ENCODE results near the gene TFPI.
A peak's percentile ranks its signal among the peaks of the same experiment; 100 is the strongest.

The TFPI gene

GRCh38 chr2:187586011-187586641 is 31.9 kb upstream of the TFPI start:
- H3K27me3 ChIP-seq (replicated peaks): no peaks in the 10 kb centered on the region
- no peak overlapping the region for H3K4me3 ChIP-seq (ENCODE audit: low read depth, low read length)
- no peak for TF ChIP-seq CTCF (IDR thresholded peaks at IDR 0.05; ENCODE audit: low read depth, low read length, missing control alignments)
- peak; percentile 34 for DNase-seq
- peak overlapping the region; percentile 49 for H3K27ac ChIP-seq
- in situ Hi-C loops (cut with HindIII; ENCODE audit: low pct_ligation_motif_present, low sequenced_read_pairs): loop anchor here (10.0 kb wide), 1 partner anchor 259 kb away; no protein-coding TSS in a partner anchor
- H3K36me3 ChIP-seq (replicated peaks): no peaks in the 10 kb centered on the region

GRCh38 chr2:187581125-187581896 is 27.1 kb upstream of the TFPI start:
- peak; percentile 45 for DNase-seq
- Histone ChIP-seq H3K27ac (peak overlapping the region; percentile 67), H3K36me3 (replicated peaks) (no peaks in the 10 kb centered on the region), H3K4me3 (ENCODE audit: low read depth, low read length) (no peak overlapping the region), H3K27me3 (replicated peaks) (no peaks in the 10 kb centered on the region)
- in situ Hi-C loops (cut with HindIII; ENCODE audit: low pct_ligation_motif_present, low sequenced_read_pairs): loop anchor here (10.0 kb wide), 1 partner anchor 263 kb away; no protein-coding TSS in a partner anchor
- peak; percentile 57 for TF ChIP-seq CTCF (IDR thresholded peaks at IDR 0.05; ENCODE audit: low read depth, low read length, missing control alignments)

GRCh38 chr2:187580462-187581124 is 26.4 kb upstream of the TFPI start:
- no peak for TF ChIP-seq CTCF (IDR thresholded peaks at IDR 0.05; ENCODE audit: low read depth, low read length, missing control alignments)
- H3K27me3 ChIP-seq (replicated peaks): no peaks in the 10 kb centered on the region
- in situ Hi-C loops (cut with HindIII; ENCODE audit: low pct_ligation_motif_present, low sequenced_read_pairs): loop anchor here (10.0 kb wide), 1 partner anchor 264 kb away; no protein-coding TSS in a partner anchor
- DNase-seq: no peak
- H3K4me3 ChIP-seq (ENCODE audit: low read depth, low read length): peak overlapping the region; percentile 20
- peak overlapping the region; percentile 67 for H3K27ac ChIP-seq
- H3K36me3 ChIP-seq (replicated peaks): no peaks in the 10 kb centered on the region

- Histone ChIP-seq H3K27me3 (replicated peaks) (no peaks in the 10 kb centered on the region), H3K27ac (no peak overlapping the region), H3K36me3 (replicated peaks) (no peaks in the 10 kb centered on the region), H3K4me3 (ENCODE audit: low read depth, low read length) (no peak overlapping the region)
- no peak for DNase-seq
- in situ Hi-C loops (cut with HindIII; ENCODE audit: low pct_ligation_motif_present, low sequenced_read_pairs): no loop called here
- peak; percentile 37 for TF ChIP-seq CTCF (IDR thresholded peaks at IDR 0.05; ENCODE audit: low read depth, low read length, missing control alignments)
Observed at GRCh38 chr2:187577310-187577709, 23.1 kb upstream of the TFPI start.

GRCh38 chr2:187576906-187577305 is 22.7 kb upstream of the TFPI start:
- in situ Hi-C loops (cut with HindIII; ENCODE audit: low pct_ligation_motif_present, low sequenced_read_pairs): no loop called here
- Histone ChIP-seq H3K36me3 (replicated peaks) (no peaks in the 10 kb centered on the region), H3K27ac (no peak overlapping the region), H3K4me3 (ENCODE audit: low read depth, low read length) (no peak overlapping the region), H3K27me3 (replicated peaks) (no peaks in the 10 kb centered on the region)
- DNase-seq: peak; percentile 32
- no peak for TF ChIP-seq CTCF (IDR thresholded peaks at IDR 0.05; ENCODE audit: low read depth, low read length, missing control alignments)
